Measurements from ENCODE around the gene GPR26. TPM values are rescaled to one million over a fixed set of nuclear protein-coding genes. Genes with fewer than 3 reads are reported as not detected.

Gene GPR26
- total RNA-seq, 4 donors from 2014 or later = not detected

GRCh38 chr10:123622381-123622780 lies 43.8 kb upstream of the GPR26 start:
- no peak for TF ChIP-seq CTCF (IDR thresholded peaks at IDR 0.05; ENCODE audit: low read depth)

- no peak for TF ChIP-seq CTCF (IDR thresholded peaks at IDR 0.05; ENCODE audit: low read depth)
Observed at GRCh38 chr10:123624086-123624485, 42.1 kb upstream of the GPR26 start.

- TF ChIP-seq CTCF (IDR thresholded peaks at IDR 0.05; ENCODE audit: low read depth) = no peak
Observed at GRCh38 chr10:123633106-123633505, 33.0 kb upstream of the GPR26 start.

- TF ChIP-seq CTCF (IDR thresholded peaks at IDR 0.05; ENCODE audit: low read depth) = no peak
Observed at GRCh38 chr10:123633636-123634035, 32.5 kb upstream of the GPR26 start.

GRCh38 chr10:123634221-123634620 lies 31.9 kb upstream of the GPR26 start:
- TF ChIP-seq CTCF (IDR thresholded peaks at IDR 0.05; ENCODE audit: low read depth) = no peak

- no peak for TF ChIP-seq CTCF (IDR thresholded peaks at IDR 0.05; ENCODE audit: low read depth)
Observed at GRCh38 chr10:123635131-123635530, 31.0 kb upstream of the GPR26 start.

GRCh38 chr10:123635745-123636144 lies 30.4 kb upstream of the GPR26 start:
- no peak for TF ChIP-seq CTCF (IDR thresholded peaks at IDR 0.05; ENCODE audit: low read depth)
